Hematopoietic multipotent progenitor cell treated with erythropoietin and hydrocortisone succinate and interleukin-3 and kit ligand, for 15 days (in vitro differentiated cells): ENCODE measurements around the gene TUBB4B.

ENCODE experiments used
- DNase-seq: peaks from one replicate; pipeline ENCODE4 v3.0.0-alpha.2; 2015; ENCODE audit warnings: low spot score

The TUBB4B gene

GRCh38 chr9:137240841-137241489 lies at the start of gene TUBB4B:
Gene TUBB4B (plus strand): TSS chr9:137241287. CDS start chr9:137241361, 74 bp downstream.
- peak; percentile 100 for DNase-seq

DNA sequence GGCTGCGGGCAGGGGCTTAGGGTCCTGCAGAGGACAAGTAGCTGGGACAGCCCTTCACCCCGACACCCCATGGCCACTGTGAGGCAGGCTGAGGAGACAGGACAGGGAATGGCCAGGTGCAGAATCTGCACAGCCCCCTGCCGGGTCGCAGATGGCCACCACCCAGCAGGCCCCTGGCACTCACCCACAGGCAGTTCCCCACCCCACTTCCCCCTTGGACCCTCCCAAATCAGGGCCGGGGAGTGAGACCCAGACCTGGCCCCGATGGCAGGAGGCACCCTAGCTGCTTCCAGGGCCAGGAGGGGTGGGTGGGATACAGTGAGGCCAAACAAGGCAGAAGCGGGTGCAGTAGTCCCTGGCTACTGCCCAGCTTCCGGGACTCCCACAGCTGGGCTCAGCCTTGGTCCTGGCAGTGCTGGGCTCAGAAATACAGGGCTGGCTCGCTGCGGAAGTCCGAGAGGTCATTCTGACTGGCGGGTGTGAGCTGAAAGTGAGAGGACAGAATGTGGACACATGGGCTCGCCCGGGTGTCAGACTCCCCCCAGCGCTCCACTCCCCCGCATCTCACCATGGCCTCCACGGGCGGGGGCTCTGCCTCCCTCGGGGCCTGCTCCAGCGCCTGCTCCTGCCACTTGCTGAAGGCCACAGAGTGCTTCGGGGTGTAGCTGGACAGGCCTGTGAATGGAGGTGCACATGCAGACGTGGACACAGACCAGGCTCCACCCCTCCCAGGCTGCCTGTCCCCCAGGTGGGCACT lies 49.2 kb upstream of the TUBB4B start:
- DNase-seq, result no peak

DNA sequence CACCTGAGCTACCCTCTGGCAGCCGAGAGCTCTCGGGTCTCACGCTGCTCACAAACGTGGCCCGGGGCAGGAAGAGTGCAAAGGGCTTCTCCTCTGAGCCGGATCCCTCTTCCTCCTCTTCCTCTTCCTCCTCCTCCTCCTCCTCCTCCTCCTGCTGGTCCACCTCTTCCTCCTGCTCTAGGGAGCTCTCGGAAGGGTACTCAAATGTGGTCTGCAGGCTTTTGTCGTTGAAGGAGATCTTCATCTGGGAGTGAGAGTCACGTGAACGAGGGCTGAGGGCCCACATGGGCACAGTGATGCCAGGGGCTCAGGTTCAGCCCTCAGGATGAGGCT lies 48.7 kb upstream of the TUBB4B start:
- no peak for DNase-seq

- DNase-seq, result no peak
Measured at GRCh38 chr9:137192859-137193258, 48.2 kb upstream of the TUBB4B start.

DNA sequence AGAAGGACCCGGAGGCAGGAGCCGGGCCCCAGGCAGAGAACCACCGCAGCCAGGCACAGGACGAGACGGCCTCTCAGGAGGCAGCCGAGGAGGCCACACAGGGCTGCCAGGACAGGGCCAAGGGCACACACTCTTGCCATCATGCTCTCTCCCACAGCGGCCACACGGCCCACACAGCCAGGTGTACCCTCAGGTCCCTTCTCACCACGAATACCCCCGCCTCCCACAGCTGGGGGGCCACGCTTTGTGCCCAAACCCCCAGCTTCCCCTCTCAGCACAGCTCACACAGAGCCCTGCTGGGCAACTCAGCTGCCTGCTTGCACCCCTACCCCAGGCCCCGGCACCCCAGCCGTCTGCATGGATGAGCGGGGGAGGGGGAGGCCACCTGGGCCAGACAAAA lies 47.3 kb upstream of the TUBB4B start:
- DNase-seq, result no peak

DNA sequence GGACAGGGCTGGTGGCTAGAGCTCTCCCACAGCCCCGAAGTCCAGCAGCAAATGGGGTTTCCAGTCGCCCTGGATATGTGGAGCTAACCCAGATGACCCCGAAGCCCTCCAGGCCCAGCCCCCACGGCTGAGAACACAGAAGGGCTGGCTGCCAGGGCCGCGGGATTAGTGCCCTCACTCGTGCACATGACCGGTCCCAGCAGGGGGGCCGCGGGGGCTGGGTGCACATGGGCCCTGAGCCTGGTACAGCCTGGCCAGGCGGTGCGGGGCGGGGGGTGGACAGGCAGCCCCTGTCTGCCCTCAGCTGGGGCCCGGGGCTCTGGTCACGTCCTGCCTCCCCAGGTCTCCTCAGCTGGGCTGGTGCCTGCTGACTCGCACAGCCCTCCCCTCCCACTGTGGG lies 46.7 kb upstream of the TUBB4B start:
- DNase-seq, result no peak

DNA sequence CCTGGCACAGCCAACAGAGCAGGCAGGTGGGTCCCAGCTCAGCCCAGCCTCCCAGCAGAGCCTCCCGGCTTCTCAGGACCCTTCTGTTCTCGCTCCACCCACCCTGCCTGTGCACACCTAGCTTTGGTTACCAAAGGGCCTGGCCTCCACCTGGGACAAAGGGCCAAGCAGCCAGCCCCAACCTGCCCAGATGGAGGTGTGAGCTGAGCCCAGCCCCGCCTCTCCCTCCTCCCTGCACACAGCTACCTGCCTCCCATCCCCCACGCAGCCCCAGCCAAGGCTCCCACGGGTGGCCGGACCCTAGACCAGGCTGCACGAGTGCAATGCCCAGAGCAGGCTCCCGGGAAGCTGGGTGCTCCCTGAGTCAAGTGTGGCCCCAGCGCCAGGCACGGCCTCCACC lies 46.2 kb upstream of the TUBB4B start:
- DNase-seq, result no peak

DNA sequence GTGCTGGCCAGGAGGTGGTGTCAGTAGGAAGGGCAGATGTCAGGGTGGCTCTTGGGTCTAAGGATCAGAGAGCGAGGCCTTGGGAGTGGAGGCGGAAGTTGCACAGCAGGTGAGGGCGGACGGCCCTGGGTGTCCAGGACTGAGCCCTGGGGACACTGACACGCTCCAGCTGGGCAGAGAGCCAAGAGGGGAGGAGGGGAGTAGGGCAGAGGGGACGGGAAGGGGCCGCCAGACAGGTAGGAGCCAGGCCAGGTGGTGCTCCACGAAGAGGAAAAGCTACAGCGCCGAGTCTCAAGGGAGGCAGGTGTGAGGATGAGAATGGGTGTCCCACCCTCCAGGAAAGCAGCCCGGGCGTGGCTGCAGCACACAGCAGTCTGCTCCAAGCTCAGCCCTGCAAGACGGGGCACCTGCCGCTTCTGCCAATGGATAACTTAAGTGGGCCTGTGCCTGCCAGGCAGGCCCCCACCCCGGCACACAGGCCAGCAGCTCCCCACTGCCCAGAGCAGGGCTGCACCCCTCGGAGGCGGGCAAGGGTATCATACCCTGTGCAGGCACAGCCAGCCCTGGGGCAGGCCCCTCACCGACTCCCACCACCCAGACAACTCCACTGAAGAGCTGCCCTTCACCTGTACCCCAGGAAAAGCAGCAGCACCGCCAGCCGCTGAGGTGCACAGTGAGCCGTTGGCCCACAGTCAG lies 45.4 kb upstream of the TUBB4B start:
- no peak for DNase-seq

DNA sequence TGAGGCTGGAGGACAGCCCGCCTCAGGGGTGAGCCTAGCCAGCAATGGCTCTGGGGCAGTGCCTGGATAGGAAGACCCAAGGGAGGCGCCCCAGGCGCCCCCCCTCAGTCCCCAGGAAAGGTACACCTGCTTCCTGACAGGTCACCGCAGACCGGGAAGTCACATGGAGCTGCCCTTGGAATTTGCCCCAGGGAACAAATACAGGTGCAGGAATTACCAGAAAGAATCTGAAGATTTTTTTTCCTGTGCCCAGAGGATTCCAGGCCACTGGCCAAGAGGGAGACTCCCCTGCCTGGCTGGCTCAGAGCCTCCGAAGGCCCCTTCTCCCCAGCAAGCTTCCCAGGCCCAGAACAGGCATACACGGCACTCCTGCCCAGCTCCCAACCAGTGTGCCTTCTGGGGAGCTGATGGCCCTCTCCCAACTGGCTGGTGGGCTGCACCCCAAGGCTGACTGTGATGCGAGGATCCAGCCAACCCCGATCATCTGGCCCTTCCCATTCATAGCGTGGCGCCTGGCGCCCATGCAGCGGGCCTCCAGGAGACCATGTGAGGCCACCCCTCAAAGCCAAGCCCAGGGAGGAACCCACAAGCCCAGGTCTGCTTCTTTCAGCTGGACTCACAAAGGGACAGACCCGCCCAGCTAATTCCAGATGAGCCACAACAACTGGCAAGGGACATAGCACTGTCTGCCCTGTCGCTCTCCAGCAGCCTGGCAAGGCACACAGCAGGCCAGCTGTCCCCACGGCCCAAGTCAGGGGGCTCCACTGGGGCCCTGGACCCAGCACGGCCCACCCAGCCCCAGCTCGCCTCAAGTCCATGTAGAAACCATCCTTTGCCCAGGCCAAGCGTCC lies 42.8 kb upstream of the TUBB4B start:
- no peak for DNase-seq

GRCh38 chr9:137198902-137199283 lies 42.2 kb upstream of the TUBB4B start:
- no peak for DNase-seq

- no peak for DNase-seq
Measured at GRCh38 chr9:137199411-137200121, 41.5 kb upstream of the TUBB4B start.

DNA sequence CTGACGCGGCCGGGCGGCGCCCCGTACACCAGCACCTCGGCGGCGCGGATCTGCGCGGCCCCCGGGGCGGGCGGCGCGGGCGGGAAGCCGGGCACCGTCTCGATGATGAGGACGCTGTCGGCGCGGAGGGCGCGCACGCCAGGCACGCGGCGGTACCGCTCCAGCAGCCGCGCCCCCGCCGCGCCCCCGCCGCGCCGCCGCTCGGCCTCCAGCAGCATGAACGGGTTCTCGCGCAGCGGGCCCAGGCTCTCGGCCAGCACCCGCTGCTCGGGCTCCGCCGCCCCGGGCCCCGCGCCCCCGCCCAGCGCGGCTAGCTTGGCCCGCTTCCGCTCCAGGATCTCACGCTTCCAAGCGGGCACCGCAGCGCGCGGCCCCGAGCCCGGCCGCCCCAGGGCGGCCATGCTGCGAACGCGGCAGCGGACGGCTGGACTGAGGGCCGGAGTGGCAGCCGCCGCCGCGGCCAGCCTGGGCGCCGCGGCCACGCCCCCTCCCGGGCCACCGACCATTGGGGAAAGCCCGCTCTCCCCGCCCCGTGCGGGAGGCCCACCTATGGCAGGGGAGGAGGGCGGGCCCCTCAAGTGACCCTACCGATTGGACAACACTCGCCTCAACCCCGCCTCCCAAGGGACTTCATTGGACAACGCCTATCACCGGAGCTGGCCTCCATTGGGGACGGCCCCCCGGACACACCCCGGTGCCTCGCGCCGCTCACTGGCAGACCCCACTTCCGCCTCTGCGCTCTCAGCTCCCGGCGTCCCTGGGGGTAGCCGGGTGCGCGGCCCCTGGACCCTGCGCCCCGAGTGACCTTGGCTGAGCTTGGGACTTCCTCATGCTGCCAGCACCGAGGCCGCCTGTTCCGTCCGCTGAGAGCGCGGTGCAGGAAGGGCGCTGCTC lies 40.5 kb upstream of the TUBB4B start, which contains the start of gene TPRN:
Gene TPRN, minus strand, starts transcription at position 431 of the 894 bp plus-strand sequence. Its CDS starts 30 bp downstream, at position 401.
- DNase-seq, result peak; percentile 99

GRCh38 chr9:137201205-137201868 lies 39.8 kb upstream of the TUBB4B start:
- no peak for DNase-seq

- no peak for DNase-seq
Measured at GRCh38 chr9:137202966-137203365, 38.1 kb upstream of the TUBB4B start.

DNA sequence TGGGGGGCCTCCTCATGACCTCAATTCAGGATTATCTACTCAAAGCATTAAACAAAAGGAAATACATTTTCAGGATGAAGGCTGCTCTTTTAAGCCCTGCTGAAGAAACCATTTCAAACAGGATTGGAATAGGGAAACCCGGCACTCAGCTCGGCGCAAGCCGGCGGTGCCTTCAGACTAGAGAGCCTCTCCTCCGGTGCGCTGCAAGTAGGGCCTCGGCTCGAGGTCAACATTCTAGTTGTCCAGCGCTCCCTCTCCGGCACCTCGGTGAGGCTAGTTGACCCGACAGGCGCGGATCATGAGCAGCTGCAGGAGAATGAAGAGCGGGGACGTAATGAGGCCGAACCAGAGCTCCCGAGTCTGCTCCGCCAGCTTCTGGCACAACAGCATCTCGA lies 36.4 kb upstream of the TUBB4B start:
- DNase-seq, result no peak

GRCh38 chr9:137205126-137206069 lies 35.7 kb upstream of the TUBB4B start, which contains the start of the genes NDOR1 and TMEM203:
Gene NDOR1 (plus strand): TSS chr9:137205700. CDS start chr9:137205778, 78 bp downstream.
Gene TMEM203 (minus strand): TSS chr9:137205648. CDS start chr9:137205414, 234 bp downstream.
- peak; percentile 92 for DNase-seq

DNA sequence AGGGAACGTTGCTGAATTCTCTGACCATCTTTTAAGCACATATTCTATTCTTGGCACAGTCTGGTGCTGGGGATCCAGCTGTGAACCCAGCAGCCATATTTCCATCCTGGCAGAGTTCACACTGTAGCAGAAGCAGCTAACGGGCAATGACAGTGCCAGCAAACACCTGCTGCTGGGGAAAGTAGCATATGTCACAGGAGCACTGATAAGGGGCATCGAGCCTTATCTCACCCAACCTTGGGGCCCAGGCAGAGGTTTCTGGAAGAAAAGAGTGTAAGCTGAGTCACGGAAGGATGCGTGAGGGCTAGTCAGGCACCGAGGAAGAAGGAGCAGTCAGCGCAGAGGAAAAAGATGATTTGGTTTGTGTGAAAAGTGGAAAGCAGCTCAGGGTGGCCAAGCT lies 34.5 kb upstream of the TUBB4B start:
- peak; percentile 66 for DNase-seq

- DNase-seq, result no peak
Measured at GRCh38 chr9:137211532-137211931, 29.6 kb upstream of the TUBB4B start.

GRCh38 chr9:137212520-137212919 lies 28.6 kb upstream of the TUBB4B start:
- DNase-seq, result no peak
